HG03565 (cell line): ENCODE measurements around the gene ADAMTS10.
A peak's percentile ranks its signal among the peaks of the same experiment; 100 is the strongest.
"Not testable (repeated sequence)": the region's sequence is repeated elsewhere in the genome, so short reads cannot be mapped to it uniquely, and the experiment has no call there.

Source experiments
- ATAC-seq: cut with Tn5 transposase; IDR thresholded peaks from one replicate; pipeline ENCODE4 v1.9.1; 2021; ENCODE audit warnings: mild to moderate bottlenecking, moderate library complexity; ENCODE audit not compliant: unreplicated experiment

Gene ADAMTS10

GRCh38 chr19:8596168-8596567 is 14.3 kb downstream of the ADAMTS10 start:
- ATAC-seq = no peak

- ATAC-seq = no peak
Observed at GRCh38 chr19:8595651-8596050, 14.9 kb downstream of the ADAMTS10 start.

DNA sequence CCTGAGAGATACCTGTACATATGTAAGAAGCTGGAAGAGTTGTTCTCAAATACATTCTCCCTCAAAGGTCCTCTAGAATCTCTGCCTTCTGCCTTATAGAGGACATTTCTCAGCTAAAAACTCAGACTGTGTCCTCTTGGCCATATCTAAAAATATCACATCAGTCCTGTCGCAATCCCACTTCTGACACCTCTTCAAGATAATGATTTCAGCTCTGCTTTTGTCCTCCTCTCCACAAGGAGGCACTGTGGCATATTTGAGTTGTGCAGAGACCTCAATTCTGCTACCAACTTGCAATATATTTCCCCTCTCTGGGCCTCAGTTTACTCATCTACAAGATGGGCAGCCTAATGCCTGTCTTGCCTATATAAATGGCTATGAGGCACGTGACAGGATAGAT is 16.6 kb downstream of the ADAMTS10 start:
- ATAC-seq = no peak

DNA sequence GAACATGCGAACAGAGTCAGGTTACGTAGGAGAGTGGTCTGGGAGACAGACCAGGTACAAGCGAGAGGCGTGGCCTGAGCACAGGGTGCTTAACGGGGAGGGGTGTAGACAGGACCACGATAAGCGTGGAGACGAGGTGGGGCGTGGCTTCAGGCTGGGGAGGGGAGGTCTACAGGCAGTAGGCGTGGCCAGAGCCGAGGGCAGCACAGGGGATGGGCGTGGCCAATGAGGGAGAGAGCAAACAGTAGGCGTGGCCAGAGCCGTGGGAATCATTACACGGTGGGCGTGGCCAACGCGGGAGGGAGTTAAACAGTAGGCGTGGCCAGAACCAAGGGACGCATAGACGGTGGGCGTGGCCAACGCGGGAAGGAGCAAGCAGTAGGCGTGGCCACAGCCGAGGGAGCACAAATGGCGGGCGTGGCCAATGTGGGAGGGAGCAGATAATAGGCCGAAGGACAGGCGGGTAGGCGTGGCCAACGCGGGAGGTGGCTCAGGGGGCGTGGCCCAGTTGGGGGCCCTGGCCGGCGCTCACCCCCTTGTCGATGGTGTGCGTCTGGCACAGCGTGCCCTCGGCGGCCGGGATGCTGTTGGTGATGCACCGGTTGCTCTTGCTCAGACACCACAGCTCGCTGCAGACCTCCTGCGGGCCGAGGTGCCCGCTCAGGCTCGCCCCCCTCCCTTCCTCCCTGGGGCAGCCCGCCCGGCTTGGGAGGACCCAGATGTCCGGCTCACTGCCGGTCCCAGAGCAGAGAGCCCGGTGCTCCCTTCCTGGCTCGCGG is 18.1 kb downstream of the ADAMTS10 start:
- no peak for ATAC-seq

- ATAC-seq = no peak
Observed at GRCh38 chr19:8589177-8589714, 21.3 kb downstream of the ADAMTS10 start.

DNA sequence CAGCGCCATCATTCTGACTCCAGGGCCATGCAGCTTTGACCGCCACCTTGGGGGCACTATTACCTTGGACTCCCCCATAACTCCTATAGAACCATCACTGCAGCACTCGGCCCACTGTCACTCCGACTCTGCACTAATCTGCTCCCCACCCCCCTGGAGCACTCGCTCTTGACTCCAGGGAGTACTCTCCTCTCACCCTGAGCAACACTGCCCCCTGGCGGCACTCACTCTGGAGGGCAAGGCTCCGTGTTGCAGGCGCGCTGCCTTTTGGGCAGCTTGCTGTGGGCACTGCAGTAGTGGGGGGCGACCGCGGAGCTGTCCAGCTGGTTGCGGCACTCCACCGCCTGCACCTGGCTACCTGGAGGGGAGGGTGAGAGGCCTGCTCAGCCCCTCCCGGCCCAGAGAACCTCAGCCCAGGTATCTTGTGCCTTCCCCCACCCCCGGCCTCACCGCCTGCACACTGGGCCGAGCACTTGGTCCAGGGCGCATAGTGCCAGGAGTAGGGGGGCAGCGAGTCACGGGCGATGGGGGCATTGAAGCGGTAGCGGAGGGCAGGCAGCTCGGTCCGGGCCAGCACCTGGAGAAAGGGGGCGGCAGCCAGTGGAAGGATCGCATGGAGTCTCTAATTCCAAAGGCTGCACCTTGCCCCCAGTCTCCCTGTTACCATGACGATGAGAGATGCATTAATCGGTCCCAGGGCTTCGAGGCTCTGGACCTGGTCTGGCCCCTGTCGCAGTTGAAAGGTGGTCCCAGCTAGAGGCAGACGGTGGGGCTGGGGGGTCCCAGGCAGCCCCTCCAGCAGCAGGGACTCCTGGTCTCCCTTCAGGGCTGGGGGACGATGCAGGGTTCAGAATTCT is 24.4 kb downstream of the ADAMTS10 start:
- ATAC-seq = no peak

DNA sequence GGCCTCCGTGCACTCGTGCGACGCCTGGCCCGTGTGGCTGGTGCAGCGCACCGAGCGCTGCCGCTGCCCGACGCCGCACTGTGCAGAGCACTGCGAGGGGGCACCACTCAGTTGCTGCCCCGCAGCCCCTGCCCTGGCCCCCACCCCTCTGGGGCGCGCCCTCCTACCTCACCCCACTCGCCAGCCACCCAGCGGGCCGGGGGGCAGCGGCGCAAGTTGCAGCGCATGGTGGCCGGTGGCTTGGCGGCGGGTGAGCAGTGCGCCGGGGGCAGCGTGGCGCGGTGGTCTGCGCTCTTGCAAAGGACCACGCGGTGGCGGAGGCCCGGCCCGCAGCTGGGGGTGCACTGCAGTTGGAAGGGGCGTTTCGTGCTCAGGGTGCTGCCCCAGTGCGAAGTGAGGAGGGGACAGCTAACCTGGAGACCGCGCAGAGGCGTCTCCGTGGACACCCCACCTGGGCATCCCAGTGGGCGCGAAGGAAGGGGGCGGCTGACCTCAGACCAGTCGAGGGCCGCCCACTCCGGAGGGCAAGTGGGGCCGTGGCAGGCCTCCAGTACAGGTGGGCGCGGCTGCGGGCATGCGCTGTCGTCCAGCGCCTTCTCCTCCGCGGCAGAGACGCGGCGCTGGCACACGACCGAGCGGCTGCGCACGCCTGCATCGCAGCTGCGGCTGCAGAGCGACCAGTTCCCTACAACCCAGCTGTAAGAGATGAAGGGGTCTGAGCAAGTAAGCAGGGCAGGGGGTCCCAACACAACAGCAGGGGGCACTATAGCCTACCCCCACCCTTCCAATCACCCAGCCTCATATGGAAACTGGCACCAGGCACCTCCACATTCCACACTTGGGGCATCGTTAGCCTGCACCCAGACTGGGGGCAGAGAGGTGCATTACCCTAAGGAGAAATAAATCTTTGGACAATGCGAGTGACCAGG is 25.3 kb downstream of the ADAMTS10 start:
- no peak for ATAC-seq

- ATAC-seq = peak; percentile 64
Observed at GRCh38 chr19:8580710-8581281, 29.7 kb downstream of the ADAMTS10 start.

DNA sequence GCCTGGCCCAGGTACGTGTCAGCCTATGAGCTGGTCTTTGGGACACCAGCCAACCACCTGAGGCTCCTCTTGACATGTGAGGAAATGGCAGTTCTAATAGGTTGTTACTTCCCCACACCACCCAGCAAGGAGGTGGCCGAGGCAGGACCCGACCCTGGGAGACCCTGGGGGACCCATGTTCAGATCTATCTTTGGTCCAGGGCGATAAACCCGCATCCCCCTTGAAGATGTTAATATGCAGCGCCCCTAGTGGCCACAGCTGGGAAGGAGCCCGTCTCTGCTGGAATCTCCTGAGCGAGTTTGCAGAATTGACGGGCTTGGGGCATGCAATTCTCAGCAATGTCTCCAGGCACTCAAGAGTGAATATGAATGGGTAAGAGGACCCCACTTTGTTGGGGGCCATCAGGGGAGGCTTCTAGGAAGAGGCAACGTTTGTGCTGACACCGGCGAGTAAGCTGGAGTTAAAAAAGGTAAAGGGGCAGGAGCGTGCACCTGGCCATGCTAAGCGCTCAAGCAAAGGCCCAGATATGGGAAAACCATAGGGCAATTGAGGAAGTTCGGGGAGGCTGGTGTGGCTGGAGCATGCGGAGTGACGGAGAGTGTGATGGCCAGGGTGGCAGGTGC is 31.8 kb downstream of the ADAMTS10 start:
- ATAC-seq = no peak

- ATAC-seq = no peak
Observed at GRCh38 chr19:8577741-8578140, 32.8 kb downstream of the ADAMTS10 start.

DNA sequence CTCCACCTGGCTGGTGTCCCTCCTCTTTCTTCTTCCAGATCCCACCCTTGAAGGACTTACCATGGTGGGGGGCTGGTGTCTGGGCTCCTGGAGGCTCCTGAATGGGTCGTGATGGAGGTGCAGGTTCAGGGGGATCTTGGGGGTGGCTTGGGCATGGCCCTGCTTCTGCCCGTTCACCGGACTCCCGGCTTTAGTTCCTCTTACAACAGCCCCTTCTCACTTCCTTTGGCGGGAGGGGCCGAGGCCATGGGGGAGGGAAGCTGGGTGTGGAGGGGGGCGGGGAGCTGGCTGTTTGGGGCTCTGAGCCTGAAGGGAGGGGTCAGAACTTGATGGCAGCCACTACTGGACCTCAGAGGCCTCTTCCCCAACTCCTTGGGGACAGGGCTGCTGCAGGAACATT is 33.3 kb downstream of the ADAMTS10 start, which contains the start of gene MYO1F:
Gene MYO1F (minus strand): TSS at position 196 of the 400 bp plus-strand sequence. CDS start 133 bp downstream, at position 63.
- ATAC-seq = no peak

DNA sequence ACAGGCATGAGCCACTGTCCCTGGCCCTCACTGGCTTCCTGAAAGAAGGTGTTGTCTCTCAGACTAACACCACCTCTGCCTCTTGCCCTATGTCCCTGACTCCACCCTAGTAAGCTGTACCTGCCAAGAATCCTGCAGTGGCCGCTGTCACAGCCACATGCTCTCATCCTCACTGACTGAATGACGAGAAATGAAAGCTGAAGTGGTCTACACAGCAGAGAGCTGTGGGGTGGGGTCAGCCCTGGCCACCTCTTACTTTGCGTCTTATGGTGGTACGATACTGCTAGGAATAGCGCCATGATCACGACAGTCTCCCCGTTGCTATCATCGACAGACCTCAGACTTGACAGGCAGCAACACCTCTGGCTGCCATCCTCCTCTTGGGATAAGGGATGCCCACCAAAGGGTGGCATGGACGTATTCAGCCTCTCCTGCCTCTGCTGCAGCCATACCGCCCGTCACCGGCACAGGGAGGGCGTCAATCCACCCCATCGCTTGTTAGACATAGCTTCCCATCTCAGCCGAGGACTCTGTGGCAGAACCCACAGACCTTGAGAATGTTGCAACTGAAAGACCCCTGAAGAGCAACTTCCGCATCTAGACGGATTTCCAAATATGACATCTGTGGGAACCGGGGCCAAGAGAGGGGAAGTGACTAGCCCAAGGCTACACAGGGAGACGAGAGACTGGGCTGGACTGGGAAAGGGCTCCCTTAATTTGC is 34.1 kb downstream of the ADAMTS10 start:
- no peak for ATAC-seq

GRCh38 chr19:8575467-8575997 is 35.0 kb downstream of the ADAMTS10 start:
- ATAC-seq = no peak

DNA sequence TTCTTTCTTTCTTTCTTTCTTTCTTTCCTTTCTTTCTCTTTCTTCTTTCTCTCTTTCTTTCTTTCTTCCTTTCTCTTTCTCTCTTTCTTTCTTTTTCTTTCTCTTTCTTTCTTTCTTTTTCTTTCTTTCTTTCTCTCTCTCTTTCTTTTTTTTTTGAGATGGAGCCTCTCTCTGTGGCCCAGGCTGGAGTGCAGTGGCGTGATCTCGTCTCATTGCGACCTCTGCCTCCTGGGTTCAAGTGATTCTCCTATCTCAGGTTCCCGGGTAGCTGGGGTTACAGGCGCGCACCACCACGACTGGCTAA is 35.9 kb downstream of the ADAMTS10 start:
- ATAC-seq = not testable (repeated sequence)

- ATAC-seq = no peak
Observed at GRCh38 chr19:8573316-8573715, 37.2 kb downstream of the ADAMTS10 start.

GRCh38 chr19:8571006-8571411 is 39.5 kb downstream of the ADAMTS10 start:
- ATAC-seq = no peak

DNA sequence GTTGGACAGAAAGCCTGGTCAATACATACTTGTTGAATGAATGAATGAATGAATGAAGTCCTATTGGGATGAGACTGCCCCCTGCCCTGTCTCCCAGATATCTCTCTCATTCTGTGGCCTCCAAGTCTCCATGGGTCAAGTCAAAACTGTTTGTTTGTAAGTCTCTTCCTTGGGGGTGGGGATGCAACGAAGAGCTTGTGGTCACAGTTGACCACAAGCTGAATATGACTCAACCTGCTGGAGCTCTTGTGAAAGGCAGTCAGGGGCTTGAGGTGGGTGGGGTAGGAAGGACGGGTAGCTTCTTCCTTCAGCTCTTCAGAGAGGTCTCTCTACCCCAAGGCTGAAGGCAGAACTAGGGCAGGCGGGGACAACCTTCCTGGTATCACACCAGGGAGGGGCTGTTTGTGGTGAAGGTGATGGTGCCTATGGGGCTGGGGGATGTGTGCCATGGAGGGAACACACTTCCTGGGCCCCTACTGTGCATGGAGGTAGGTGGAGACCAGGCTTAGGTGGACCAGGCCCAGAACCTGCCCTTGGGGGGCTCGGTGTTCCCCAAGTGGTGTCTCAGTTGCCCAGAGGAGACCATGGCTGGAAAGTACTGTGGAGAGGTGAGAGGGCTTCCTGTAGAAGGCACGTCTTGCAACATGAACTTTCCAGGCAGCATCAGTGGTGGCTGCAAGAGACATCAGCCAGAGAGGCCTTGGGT is 41.3 kb downstream of the ADAMTS10 start:
- peak; percentile 81 for ATAC-seq

- no peak for ATAC-seq
Observed at GRCh38 chr19:8567522-8568172, 42.9 kb downstream of the ADAMTS10 start.
